Right hindlimb (tissue), 1 donor: Measurements from ENCODE around the gene ZNF579.
"Not testable (repeated sequence)": the region's sequence is repeated elsewhere in the genome, so short reads cannot be mapped to it uniquely, and the experiment has no call there.

Experiments
- DNase-seq: peaks from one replicate; pipeline ENCODE4 v3.0.0-alpha.2; 2018

The ZNF579 gene

GRCh38 chr19:55592391-55593090, 11.9 kb upstream of the ZNF579 start:
- DNase-seq, result no peak

GRCh38 chr19:55591555-55591954, 10.9 kb upstream of the ZNF579 start:
- peak; percentile 8 for DNase-seq

GRCh38 chr19:55590617-55591016, 10.0 kb upstream of the ZNF579 start:
- peak; percentile 20 for DNase-seq

GRCh38 chr19:55590109-55590508, 9.5 kb upstream of the ZNF579 start:
- DNase-seq, result peak; percentile 9

GRCh38 chr19:55588738-55589137, 8.1 kb upstream of the ZNF579 start:
- DNase-seq, result no peak

GRCh38 chr19:55586976-55587668, 6.5 kb upstream of the ZNF579 start:
- DNase-seq, result peak; percentile 95

- DNase-seq, result peak; percentile 94
Observed at GRCh38 chr19:55585658-55586339, 5.2 kb upstream of the ZNF579 start.

- DNase-seq, result no peak
Observed at GRCh38 chr19:55584871-55585270, 4.2 kb upstream of the ZNF579 start.

- not testable (repeated sequence) for DNase-seq
Observed at GRCh38 chr19:55583897-55584296, 3.2 kb upstream of the ZNF579 start.

- not testable (repeated sequence) for DNase-seq
Observed at GRCh38 chr19:55582284-55582683, 1.6 kb upstream of the ZNF579 start.

GRCh38 chr19:55581823-55582223, 1.2 kb upstream of the ZNF579 start:
- no peak for DNase-seq

GRCh38 chr19:55581145-55581822, 636 bp upstream of the ZNF579 start:
- DNase-seq, result peak; percentile 12

GRCh38 chr19:55579766-55580621, 654 bp downstream of the ZNF579 start:
- DNase-seq, result peak; percentile 70

- DNase-seq, result no peak
Observed at GRCh38 chr19:55578761-55579747, 1.6 kb downstream of the ZNF579 start.

GRCh38 chr19:55578031-55578760, 2.5 kb downstream of the ZNF579 start:
- DNase-seq, result no peak

GRCh38 chr19:55576746-55577145, 3.9 kb downstream of the ZNF579 start:
- no peak for DNase-seq

- not testable (repeated sequence) for DNase-seq
Observed at GRCh38 chr19:55573929-55574328, 6.7 kb downstream of the ZNF579 start.

- DNase-seq, result not testable (repeated sequence)
Observed at GRCh38 chr19:55569477-55569876, 11.2 kb downstream of the ZNF579 start.

GRCh38 chr19:55567708-55568328, 12.8 kb downstream of the ZNF579 start:
- DNase-seq, result no peak

GRCh38 chr19:55566823-55567222, 13.8 kb downstream of the ZNF579 start:
- DNase-seq, result no peak
